Middle frontal gyrus (tissue), 1 donor: Measurements from ENCODE around the gene CDKL4.
"Not testable (repeated sequence)": the region's sequence is repeated elsewhere in the genome, so short reads cannot be mapped to it uniquely, and the experiment has no call there.

Source experiments
- DNase-seq: peaks from one replicate; pipeline ENCODE4 v3.0.0-alpha.2; 2015; ENCODE audit warnings: low spot score; ENCODE audit errors: extremely low spot score

CDKL4 gene

DNA sequence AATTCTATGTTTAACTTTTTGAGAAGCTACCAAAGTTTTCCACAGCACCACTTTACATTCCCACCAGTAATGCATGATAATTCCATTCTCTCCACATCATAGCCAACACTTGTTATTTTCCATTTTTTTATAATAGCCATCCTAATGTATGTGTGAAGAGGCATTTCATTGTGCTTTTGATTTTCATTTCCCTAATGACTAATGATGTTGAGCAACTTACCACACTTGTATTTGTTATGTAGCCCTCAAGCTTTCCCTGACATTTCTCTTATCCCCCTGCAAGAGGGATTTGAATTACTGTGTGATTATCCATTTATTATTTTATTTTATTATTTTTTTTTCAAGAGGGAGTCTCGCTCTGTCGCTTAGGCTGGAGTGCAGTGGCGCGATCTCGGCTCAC, 99.4 kb downstream of the CDKL4 start:
- no peak for DNase-seq

DNA sequence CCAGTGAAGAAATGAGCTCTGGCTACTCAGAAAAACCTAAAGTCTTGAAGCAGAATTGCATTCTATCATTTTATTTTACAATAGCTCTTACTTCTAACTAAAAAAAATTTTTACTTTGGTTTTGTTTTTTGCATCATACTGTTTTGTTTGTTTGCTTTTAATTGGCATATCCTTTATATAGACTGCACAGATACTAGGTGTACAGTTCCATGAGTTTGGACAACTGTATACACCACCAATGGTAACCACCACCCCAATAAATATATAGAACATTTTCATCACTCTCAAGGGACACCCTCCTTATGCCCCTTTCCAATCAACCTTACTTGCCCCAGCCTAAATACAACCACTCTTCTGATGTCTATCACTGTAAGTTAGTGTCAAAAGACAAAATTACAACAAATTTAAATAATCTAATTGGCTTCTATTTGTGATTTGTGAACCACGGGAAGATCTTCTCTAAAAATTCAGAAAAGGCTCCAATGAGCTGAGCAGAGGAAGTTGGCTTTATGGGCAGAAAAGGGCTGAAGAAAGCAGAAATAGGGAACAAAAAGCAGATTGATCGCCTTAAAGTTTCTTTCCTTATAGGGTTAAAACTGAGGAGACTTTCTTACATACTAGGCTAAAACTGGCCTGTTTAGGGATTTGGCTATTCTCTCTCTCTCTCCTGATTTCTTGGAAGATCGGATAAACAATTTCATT, 100.7 kb downstream of the CDKL4 start:
- DNase-seq = no peak

DNA sequence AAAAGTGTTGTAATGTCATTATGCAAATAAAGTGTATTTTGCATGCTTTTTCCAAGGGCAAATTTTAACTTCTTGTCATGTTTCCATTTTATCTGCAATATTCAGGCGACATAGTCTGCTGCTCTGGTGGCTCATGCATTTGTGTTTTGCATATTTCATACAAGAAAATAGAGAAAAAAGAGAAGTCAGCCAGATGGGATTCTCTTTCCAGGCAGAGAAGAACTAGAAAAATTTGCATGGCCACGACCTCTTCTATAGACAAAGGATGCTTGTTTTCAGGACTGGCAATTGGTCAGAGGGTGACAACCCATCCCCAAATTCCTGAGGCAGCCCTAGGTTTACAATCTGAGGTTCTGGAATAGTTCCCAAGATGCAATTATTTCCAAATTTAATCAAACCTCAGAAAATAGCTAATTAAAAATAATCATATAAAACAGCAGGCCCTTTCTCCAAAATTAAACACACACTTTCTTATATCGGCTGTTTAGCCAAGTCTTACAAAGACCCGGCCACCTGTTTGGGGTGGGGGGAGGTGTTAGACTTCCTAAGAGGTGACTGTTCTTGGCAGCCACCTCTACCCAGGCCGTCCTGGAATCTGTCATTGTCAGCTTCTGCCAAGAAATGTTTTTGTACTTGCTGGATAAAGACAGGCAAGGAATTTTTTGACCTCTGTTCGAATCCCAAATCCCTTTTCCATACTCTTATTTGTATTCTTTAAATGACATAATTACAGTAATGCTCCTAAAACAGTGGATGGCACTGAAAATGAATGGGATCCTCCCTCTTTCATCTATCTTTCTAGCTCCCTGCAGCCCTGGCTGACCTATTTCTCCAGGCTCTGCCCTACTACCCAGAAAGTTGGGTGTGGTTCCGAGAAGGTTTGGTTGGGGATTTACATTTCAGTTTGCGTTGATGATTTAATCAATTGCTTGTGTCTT, 102.2 kb downstream of the CDKL4 start:
- DNase-seq = no peak

DNA sequence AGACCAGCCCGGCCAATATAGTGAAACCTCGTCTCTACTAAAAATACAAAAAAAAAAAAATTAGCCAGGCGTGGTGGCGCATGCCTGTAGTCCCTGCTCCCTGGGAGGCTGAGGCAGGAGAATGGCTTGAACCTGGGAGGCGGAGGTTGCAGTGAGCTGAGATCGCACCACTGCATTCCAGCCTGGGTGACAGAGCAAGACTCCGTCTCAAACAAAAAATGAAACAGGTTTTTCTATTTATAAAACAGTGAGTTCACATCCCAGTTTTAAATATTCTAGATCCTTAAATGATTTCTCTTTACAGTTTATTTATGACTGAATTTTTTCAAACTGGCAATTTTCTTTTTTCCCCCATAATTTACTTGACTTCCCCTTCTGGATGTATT, 102.8 kb downstream of the CDKL4 start:
- DNase-seq = not testable (repeated sequence)

DNA sequence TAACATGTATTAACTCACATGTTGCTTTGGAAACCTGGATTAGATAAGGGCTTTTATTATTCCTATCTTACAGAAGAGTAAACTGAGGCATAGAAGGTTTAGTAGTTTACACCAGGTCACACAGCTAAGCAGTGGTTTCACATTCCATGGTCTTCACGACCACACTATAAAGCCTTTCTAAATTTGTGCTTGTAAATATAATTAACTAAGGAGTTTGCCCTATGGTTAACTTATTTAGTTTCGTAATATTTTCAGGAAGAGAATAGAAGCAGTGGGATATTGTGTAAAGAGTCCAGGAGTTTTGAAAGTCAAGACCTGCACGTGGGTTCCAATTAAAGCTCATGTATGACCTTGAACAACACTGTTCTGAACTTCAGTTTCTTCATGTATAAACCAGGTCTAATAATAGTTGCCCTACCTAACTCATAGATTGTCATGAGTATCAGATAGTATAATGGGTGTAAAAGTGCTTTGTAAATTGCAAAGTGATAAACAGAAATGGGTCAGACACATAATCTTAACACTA, 103.4 kb downstream of the CDKL4 start:
- no peak for DNase-seq

DNA sequence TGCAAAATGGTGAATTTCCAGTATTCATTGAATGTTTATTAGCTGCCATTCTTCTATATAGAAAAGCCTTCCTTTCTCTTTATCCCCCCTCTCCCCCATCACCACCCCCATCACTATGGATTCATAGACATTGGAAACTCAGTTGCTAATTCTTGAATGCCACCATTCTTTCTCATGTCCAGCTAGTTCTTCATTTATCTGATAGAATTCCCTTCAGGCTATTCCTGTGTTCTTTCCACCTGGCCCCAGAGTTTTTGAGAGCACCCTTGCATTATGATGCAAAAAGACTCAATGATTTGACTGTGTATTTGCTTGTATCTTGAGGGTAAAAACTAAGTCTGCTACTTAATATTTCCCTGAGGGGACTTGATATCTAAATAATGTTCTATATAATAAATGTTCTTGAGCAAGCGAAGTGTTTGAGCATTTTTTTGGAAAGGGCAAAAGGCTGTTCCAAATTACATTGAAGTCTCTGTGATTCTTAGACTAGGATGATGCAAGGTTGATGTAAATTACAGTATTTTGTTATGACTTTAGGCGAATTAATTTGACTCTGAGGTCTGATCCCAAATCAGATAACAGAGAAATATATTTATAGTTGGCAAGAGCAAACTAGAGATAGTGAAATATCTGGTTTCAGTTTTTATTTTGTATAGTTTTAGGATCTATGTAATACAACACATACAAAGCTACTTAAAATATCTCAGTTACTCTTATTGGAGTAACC, 104.1 kb downstream of the CDKL4 start:
- DNase-seq = no peak

DNA sequence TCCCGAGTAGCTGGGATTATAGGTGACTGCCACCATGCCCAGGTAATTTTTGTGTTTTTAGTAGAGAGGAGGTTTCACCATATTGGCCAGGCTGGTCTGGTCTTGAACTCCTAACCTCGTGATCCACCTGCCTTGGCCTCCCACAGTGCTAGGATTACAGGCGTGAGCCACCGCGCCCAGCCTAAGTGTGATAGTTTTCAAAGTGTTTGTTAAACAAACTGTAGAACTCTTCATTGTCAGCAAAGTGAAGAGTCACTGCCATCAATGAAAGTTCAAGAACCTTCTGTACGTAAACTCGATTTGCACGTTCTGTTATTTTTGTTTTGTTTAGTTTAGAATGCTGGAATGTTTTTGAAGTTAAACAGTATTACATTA, 104.9 kb downstream of the CDKL4 start:
- DNase-seq = no peak

DNA sequence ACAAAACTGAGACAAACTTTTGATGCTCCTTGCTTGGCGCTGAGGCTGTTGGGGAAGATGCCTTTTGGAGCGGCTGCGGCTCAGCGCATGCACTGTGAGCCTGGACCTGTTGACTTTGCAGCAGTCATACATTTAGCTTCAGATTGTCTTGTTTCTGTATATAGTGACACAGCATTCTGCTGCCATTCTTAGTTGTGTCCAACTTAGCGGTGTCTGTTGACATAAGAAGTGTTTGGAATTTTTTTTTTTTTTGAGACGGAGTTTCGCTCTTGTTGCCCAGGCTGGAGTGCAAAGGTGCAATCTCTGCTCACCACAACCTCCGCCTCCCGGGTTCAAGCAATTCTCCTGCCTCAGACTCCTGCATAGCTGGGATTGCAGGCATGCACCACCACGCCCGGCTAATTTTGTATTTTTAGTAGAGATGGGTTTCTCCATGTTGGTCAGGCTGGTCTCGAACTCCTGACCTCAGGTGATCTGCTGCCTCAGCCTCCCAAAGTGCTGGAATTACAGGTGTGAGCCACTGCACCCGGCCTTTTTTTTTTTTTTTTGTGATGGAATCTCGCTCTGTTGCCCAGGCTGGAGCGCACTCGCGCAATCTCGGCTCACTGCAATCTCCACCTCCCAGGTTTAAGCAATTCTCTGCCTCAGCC, 105.5 kb downstream of the CDKL4 start:
- DNase-seq = not testable (repeated sequence)

DNA sequence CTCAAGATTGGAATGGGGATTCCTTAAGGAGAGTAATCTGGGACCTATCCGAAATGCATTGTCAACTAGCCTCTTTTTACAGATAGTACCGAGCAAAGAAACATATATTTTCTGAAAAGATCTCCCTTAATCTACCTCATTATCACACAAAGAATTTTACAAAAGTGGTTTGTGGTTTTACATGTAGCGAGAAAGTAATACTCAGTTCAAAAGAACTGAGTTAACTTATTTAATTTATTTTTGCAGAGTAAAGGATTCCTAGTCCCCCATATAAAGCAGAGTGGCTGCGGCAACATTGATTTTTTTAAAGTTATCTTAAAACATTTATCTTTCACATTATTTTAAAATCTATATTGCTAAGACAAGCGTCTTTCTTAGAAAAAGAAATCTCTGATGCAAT, 107.0 kb downstream of the CDKL4 start:
- no peak for DNase-seq

DNA sequence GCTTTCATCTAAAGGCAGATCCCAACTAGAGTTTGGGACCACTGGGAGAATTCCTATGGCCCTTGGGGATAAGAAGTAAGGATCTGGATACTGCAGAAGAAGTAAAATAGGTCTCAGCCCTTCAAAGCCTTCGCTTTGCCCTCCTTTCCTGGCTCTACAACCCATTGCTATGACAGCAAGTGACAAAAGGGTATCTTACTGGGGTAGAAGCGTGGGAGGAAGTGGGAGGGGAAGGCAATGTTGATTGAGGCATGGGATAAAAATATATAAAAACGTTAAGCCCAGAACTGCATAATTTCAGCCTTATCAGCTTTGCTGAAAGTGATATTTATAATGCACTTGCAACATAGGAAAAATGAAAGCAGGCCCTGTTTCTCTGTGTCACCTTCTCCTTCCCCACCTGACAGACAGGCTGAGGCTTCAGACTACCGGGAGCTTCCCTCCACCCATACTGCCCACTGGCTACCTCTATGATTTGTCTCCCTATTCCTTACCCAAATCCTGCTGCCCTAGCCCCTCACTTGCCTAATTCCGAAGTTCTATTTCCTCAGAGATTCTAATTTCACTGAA, 108.0 kb downstream of the CDKL4 start:
- no peak for DNase-seq

DNA sequence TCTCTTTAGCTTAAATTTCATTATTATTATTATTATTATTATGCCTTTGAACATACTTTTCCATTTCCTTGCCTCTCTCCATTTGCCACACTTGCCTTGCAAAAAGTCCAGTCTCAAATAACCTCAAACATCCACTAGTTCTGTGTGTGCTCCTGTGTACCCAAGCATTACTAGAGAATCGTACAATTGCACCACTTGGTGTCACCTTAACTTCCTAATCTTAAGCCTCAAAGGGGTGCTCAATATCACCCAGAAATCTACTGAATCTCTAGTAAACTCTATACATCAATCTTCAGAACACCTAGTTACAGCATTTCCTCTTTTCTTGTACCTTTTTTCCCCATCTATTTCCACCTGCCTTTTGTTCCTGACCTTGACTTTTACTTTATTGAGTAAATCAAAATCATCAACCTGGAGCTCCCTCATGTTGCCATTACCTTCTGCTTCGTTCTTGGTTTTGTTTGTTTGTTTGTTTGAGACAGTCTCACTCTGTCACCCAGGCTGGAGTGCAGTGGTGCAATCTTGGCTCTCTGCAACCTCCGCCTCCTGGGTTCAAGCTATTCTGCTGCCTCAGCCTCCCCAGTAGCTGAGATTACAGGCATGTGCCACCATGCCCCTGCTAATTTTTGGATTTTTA, 110.4 kb downstream of the CDKL4 start:
- no peak for DNase-seq

DNA sequence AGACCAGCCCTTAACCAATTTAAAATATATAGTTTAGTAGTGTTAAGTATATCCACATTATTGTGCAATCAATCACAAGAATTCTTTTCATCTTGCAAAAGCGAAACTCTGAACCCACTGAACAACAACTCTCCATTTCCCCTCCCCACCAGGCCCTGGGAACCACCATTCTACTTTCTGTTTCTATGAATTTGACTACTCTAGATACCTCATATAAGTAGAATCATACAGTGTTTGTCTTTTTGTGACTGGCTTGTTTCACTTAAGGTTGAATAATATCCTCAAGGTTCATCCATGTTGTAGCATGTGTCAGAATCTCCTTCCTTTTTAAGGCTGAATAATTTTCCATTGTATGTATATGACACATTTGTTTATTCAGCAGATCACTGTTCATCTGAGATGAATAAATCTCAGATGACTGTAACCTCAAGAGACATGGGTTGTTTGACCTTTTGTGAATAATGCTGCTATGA, 114.8 kb downstream of the CDKL4 start:
- no peak for DNase-seq

DNA sequence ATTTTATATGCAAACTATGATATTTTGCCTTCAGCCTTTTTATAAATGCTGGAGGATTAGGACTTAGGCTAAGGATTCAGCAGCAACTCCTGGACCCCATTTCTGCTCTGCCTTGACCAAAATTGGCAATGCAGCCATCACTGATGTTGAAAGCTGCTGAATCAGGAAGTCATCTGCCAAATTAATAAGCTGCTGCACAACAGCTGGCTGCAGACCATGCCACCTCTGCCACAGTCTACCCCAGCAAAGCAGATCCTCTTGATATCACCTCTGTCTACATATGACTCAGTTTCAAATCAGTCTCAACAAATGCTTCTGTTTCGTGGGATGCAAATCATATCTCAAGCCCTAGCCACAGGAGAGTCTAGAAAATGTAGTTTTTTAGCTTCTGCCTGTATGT, 115.8 kb downstream of the CDKL4 start:
- DNase-seq = no peak
